Keratinocyte (primary cell): ENCODE results near the gene HRC. TPM values are rescaled to one million over a fixed set of nuclear protein-coding genes. Genes with fewer than 3 reads are reported as not detected.

Source experiments
- DNase-seq: peaks from one replicate; pipeline ENCODE4 v3.0.0-alpha.2; 2011; ENCODE audit warnings: low read depth, missing footprints, low spot score
- FAIRE-seq: peaks from 2 replicates; lab custom pipeline; 2011; peaks lifted over from hg19 to GRCh38; lab: Jason Lieb, UNC
- H2AFZ ChIP-seq: 2 replicates; pipeline ENCODE4 v1.6.0; 2012; ENCODE audit warnings: low read length, control low read depth, inconsistent platforms; ENCODE audit not compliant: control insufficient read depth
- H3K27ac ChIP-seq: 2 replicates; pipeline ENCODE4 v1.5.1; 2011; ENCODE audit warnings: low read length; ENCODE audit not compliant: control insufficient read depth, insufficient read depth
- H3K27me3 ChIP-seq: 3 replicates; pipeline ENCODE4 v1.6.0; 2011; ENCODE audit warnings: low read length; ENCODE audit not compliant: control insufficient read depth, insufficient read depth; ENCODE audit errors: extremely low read depth
- H3K36me3 ChIP-seq, 2 experiments: 2 replicates in 1 of 2; 3 replicates in 1 of 2; pipeline ENCODE4 v1.5.1; 2011; ENCODE audit warnings: low read length in 2 of 2, mild to moderate bottlenecking in 1 of 2; ENCODE audit not compliant: control insufficient read depth in 2 of 2, insufficient read depth in 2 of 2; ENCODE audit errors: extremely low read depth in 1 of 2
- H3K4me1 ChIP-seq: 3 replicates; pipeline ENCODE4 v1.5.1; 2011; ENCODE audit warnings: low read length; ENCODE audit not compliant: control insufficient read depth, insufficient read depth; ENCODE audit errors: extremely low read depth
- H3K4me2 ChIP-seq: 3 replicates; pipeline ENCODE4 v1.6.0; 2011; ENCODE audit warnings: low read depth, low read length; ENCODE audit not compliant: control insufficient read depth, insufficient read depth; ENCODE audit errors: extremely low read depth
- H3K4me3 ChIP-seq, 3 experiments: fragments of 200-600 bp in 1 of 3; sonication (generic) in 1 of 3; 2 replicates in 2 of 3; 3 replicates in 1 of 3; pipeline ENCODE4 v1.5.1; 2011 to 2016; ENCODE audit warnings: low read length in 3 of 3, mild to moderate bottlenecking in 3 of 3, control low read depth in 2 of 3, inconsistent platforms in 1 of 3, low read depth in 1 of 3, mixed read lengths in 1 of 3, mixed run types in 1 of 3, moderate library complexity in 1 of 3; ENCODE audit not compliant: control insufficient read depth in 2 of 3, insufficient read depth in 2 of 3; ENCODE audit errors: extremely low read depth in 1 of 3
- H3K79me2 ChIP-seq: 2 replicates; pipeline ENCODE4 v1.6.0; 2012; ENCODE audit warnings: low read length; ENCODE audit not compliant: control insufficient read depth, insufficient read depth
- H3K9ac ChIP-seq: 3 replicates; pipeline ENCODE4 v1.6.0; 2011; ENCODE audit warnings: low read length; ENCODE audit not compliant: control insufficient read depth, insufficient read depth; ENCODE audit errors: extremely low read depth
- H3K9me1 ChIP-seq: 3 replicates; pipeline ENCODE4 v1.6.0; 2011; ENCODE audit warnings: low read length; ENCODE audit not compliant: control insufficient read depth, insufficient read depth; ENCODE audit errors: extremely low read depth
- H3K9me3 ChIP-seq: 2 replicates; pipeline ENCODE4 v1.5.1; 2012; ENCODE audit warnings: low read depth, low read length; ENCODE audit not compliant: control insufficient read depth
- H4K20me1 ChIP-seq: 3 replicates; pipeline ENCODE4 v1.6.0; 2011; ENCODE audit warnings: low read length; ENCODE audit not compliant: control insufficient read depth, insufficient read depth; ENCODE audit errors: extremely low read depth
- EZH2 ChIP-seq: IDR thresholded peaks from one replicate; pipeline ENCODE4 v1.6.1; 2012; ENCODE audit warnings: inconsistent platforms, mild to moderate bottlenecking, low read length, moderate library complexity
- dilution Hi-C: fragments of 300-500 bp; cut with MboI; formaldehyde crosslinking; loops from one replicate; pipeline ENCODE4 v1.7.0; 2020; ENCODE audit warnings: low sequenced_read_pairs; ENCODE audit not compliant: extremely low pct_ligation_motif_present
- polyA plus RNA-seq, 5 experiments: library from polyadenylated mRNA; depleted of rRNA in 3 of 5; stranded (reverse) in 3 of 5; stranded (forward) in 1 of 5; unstranded in 1 of 5; fragments of >200 nt; gene quantifications; 1 replicate in 1 of 5; 2 replicates in 3 of 5; 3 replicates in 1 of 5; pipeline versions ENCODE4 v1.2.1 to v1.2.3, GENCODE V29; 2011 to 2012; ENCODE audit warnings: missing spikeins in 2 of 5, low read depth in 1 of 5, low replicate concordance in 1 of 5
- TF ChIP-seq, protein P1 (sequence below), 3 experiments: IDR thresholded peaks in 1 of 3; conservative IDR thresholded peaks in 1 of 3; optimal IDR thresholded peaks in 1 of 3; 2 replicates in 2 of 3; 3 replicates in 1 of 3; pipeline versions ENCODE3 to v1.5.1; 2011; ENCODE audit warnings: low read length in 3 of 3, mild to moderate bottlenecking in 3 of 3, moderate library complexity in 2 of 3, control low read depth in 1 of 3, inconsistent platforms in 1 of 3; ENCODE audit not compliant: insufficient read depth in 2 of 3; ENCODE audit errors: extremely low read depth in 1 of 3

Gene HRC
- polyA plus RNA-seq, 1 donor (not counting 4 experiments of a cell fraction or from before 2014, with no cell fraction given), result 0.08 TPM

DNA sequence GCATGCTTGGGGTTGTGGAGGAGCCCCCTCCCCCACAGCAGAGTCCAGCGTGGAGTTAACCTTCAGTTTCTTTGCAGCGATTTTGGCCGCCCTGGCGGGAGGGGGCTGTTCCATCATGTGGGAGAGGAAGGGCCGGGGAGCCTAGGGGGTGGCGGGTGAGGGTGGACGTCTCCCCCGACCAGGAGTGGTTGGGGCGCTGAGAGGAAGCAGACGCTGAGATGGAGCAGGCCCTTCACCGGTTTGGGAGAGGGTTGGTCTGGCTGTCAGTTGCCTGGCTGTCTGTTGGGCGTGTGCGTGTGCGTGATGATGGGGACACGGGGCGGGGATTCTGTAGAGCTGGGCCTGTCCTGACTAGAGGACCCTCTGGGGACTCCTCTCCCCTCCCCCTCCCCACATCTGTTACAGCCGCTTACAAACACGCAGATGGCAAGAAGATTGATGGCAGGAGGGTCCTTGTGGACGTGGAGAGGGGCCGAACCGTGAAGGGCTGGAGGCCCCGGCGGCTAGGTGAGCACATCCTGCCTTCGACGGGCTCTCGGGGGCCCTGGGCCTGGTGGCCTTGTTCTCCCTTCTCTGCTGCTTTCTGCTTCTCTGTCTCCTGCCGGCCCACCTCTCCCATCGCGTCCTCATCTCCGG, 50.8 kb downstream of the HRC start:
- no peak for TF ChIP-seq EZH2
- TF ChIP-seq, protein P1, sequence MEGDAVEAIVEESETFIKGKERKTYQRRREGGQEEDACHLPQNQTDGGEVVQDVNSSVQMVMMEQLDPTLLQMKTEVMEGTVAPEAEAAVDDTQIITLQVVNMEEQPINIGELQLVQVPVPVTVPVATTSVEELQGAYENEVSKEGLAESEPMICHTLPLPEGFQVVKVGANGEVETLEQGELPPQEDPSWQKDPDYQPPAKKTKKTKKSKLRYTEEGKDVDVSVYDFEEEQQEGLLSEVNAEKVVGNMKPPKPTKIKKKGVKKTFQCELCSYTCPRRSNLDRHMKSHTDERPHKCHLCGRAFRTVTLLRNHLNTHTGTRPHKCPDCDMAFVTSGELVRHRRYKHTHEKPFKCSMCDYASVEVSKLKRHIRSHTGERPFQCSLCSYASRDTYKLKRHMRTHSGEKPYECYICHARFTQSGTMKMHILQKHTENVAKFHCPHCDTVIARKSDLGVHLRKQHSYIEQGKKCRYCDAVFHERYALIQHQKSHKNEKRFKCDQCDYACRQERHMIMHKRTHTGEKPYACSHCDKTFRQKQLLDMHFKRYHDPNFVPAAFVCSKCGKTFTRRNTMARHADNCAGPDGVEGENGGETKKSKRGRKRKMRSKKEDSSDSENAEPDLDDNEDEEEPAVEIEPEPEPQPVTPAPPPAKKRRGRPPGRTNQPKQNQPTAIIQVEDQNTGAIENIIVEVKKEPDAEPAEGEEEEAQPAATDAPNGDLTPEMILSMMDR (optimal IDR thresholded peaks at IDR 0.05 in 1 of 3, IDR thresholded peaks at IDR 0.05 in 1 of 3, conservative IDR thresholded peaks at IDR 0.05 in 1 of 3; ENCODE audit: extremely low read depth in 1 of 3, insufficient read depth in 2 of 3, low read length in 3 of 3), result no peak
- H3K4me3 ChIP-seq, result no peak overlapping the region
- dilution Hi-C loops, result no loop called here
- H3K4me1 ChIP-seq, result peaks cover 2% of the 10 kb centered on the region
- H3K27ac ChIP-seq, result no peak overlapping the region
- H3K4me2 ChIP-seq, result no peak overlapping the region
- no peak overlapping the region for H3K9ac ChIP-seq
- FAIRE-seq (no peak), DNase-seq (no peak)
- no peaks in the 10 kb centered on the region for H3K27me3 ChIP-seq
- H3K79me2 ChIP-seq, result peaks cover 24% of the 10 kb centered on the region
- peaks cover 45 to 46% of the 10 kb centered on the region in 2 experiments for H3K36me3 ChIP-seq
- no peaks in the 10 kb centered on the region for H3K9me3 ChIP-seq
- H2AFZ ChIP-seq, result no peak overlapping the region
- no peaks in the 10 kb centered on the region for H3K9me1 ChIP-seq
- H4K20me1 ChIP-seq, result peaks cover 21% of the 10 kb centered on the region

DNA sequence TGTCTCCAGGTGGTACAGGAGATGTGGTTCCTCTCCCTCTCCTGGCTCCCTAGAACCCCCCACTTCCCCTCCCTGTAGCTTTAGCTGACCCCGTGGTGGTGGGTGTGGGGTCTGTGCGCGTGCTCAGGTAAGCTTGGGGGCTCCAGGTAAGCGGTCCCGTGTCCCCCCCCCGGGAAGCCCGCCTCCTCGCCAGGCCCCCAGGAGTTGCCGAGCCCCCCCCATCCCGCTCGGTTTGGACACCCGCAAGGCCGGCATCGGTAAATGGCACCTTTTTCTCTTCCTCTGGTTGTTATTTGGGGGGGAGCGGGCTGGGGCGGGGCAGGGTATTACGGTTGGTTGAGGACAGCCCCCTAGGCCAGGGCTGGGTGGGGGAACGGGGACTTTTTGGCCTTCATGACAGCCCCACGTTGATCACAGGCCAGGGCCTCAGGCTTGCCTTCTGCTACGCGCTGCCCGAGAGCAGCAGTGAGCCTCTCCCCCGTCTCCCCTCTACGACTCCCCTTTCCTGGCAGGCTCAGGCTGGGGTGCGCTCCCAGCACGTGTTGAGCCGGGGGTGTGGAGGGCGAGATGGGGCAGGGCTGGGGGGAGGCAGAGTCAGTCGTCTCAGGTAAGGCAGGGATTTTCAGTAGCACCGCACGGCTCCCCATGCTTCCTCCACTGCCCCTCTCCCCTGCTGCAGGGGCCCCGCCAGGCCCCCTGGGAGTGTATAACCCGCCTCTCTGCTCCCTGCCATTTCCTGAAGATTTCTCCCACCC, 51.7 kb downstream of the HRC start:
- no peak for FAIRE-seq
- no peak overlapping the region for H3K4me3 ChIP-seq
- TF ChIP-seq, protein P1 (optimal IDR thresholded peaks at IDR 0.05 in 1 of 3, IDR thresholded peaks at IDR 0.05 in 1 of 3, conservative IDR thresholded peaks at IDR 0.05 in 1 of 3; ENCODE audit: extremely low read depth in 1 of 3, insufficient read depth in 2 of 3, low read length in 3 of 3), result no peak
- no peak for TF ChIP-seq EZH2
- H4K20me1 ChIP-seq, result peaks cover 25% of the 10 kb centered on the region
- dilution Hi-C loops, result no loop called here
- no peak overlapping the region for H2AFZ ChIP-seq
- peaks cover 31% of the 10 kb centered on the region for H3K79me2 ChIP-seq
- peaks cover 2% of the 10 kb centered on the region for H3K4me1 ChIP-seq
- H3K9me1 ChIP-seq, result no peaks in the 10 kb centered on the region
- no peak overlapping the region for H3K9ac ChIP-seq
- H3K27ac ChIP-seq, result no peak overlapping the region
- no peaks in the 10 kb centered on the region for H3K27me3 ChIP-seq
- no peak overlapping the region for H3K4me2 ChIP-seq
- no peak for DNase-seq
- no peaks in the 10 kb centered on the region for H3K9me3 ChIP-seq
- peaks cover 46 to 48% of the 10 kb centered on the region in 2 experiments for H3K36me3 ChIP-seq
